Measurements from ENCODE around the gene CLEC20A. TPM values are rescaled to one million over a fixed set of nuclear protein-coding genes. Genes with fewer than 3 reads are reported as not detected.

The CLEC20A gene
- total RNA-seq, 4 donors from 2014 or later = not detected

GRCh38 chr1:178467837-178468236 lies 28.9 kb downstream of the CLEC20A start:
- intact Hi-C loops (cut with DNase I; ENCODE audit: low total_unique reads) = no loop called here
- no peaks in the 10 kb centered on the region for H3K36me3 ChIP-seq
- H3K27ac ChIP-seq = no peak overlapping the region

DNA sequence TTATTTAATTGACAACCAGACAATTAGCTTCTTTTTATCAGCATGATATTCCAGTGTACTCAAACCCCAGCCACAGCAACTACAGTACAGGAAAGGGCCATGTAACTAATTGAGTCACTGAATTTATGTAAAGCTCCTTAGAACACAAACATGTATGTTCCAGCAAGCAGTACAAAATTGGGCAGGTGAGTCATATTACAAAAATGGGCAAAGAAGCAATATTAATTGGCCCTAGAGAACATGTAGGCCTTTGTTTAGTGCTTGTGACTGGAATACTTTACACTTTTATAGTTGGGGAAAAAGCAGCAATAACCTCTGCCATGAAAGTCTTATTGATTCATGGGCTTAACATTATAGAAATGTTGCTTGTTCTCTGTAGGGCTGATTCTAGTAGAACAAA lies 31.8 kb downstream of the CLEC20A start:
- DNase-seq = no peak
- Histone ChIP-seq H3K27me3 (no peaks in the 10 kb centered on the region), H3K4me1 (no peaks in the 10 kb centered on the region), H3K36me3 (no peaks in the 10 kb centered on the region), H3K4me3 (no peak overlapping the region), H3K27ac (no peak overlapping the region), H3K9me3 (no peaks in the 10 kb centered on the region)
- TF ChIP-seq POLR2A (IDR thresholded peaks at IDR 0.05) (no peak), CTCF (IDR thresholded peaks at IDR 0.05) (no peak)
- intact Hi-C loops (cut with DNase I; ENCODE audit: low total_unique reads) = no loop called here

More at GRCh38 chr1:178467837-178468236, 28.9 kb downstream of the CLEC20A start:
- no peaks in the 10 kb centered on the region for H3K4me1 ChIP-seq
- DNase-seq = no peak
- H3K27me3 ChIP-seq = no peaks in the 10 kb centered on the region
- no peaks in the 10 kb centered on the region for H3K9me3 ChIP-seq
- no peak for TF ChIP-seq CTCF (IDR thresholded peaks at IDR 0.05)
- TF ChIP-seq POLR2A (IDR thresholded peaks at IDR 0.05) = no peak
- H3K4me3 ChIP-seq = no peak overlapping the region

GRCh38 chr1:178464566-178464965 lies 32.2 kb downstream of the CLEC20A start:
- intact Hi-C loops (cut with DNase I; ENCODE audit: low total_unique reads) = no loop called here

DNA sequence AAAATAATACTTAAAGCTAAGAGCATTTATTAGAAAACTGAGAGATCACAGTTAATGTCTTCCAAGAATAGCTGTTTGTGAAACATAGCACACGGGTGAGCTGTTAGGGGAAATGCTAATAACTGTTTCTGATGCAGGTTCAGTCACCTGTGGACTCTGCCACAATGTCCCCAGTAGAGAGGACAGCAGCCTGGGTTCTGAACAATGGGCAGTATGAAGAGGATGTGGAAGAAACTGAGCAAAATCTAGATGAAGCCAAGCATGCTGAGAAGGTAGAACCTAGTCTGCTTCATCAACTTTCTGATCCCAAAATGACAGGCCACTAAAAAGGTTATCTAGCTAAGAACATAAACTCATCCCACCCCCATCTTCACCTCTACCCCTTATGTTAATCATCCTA lies 32.6 kb downstream of the CLEC20A start:
- Histone ChIP-seq H3K27ac (no peak overlapping the region), H3K4me1 (no peaks in the 10 kb centered on the region), H3K4me3 (no peak overlapping the region), H3K27me3 (no peaks in the 10 kb centered on the region), H3K36me3 (no peaks in the 10 kb centered on the region), H3K9me3 (no peaks in the 10 kb centered on the region)
- intact Hi-C loops (cut with DNase I; ENCODE audit: low total_unique reads) = no loop called here
- no peak for DNase-seq
- TF ChIP-seq POLR2A (IDR thresholded peaks at IDR 0.05) = no peak
- no peak for TF ChIP-seq CTCF (IDR thresholded peaks at IDR 0.05)

More at GRCh38 chr1:178464566-178464965, 32.2 kb downstream of the CLEC20A start:
- H3K27me3 ChIP-seq = no peaks in the 10 kb centered on the region
- no peaks in the 10 kb centered on the region for H3K4me1 ChIP-seq
- no peak for DNase-seq
- no peaks in the 10 kb centered on the region for H3K9me3 ChIP-seq
- TF ChIP-seq CTCF (IDR thresholded peaks at IDR 0.05) (no peak), POLR2A (IDR thresholded peaks at IDR 0.05) (no peak)
- H3K27ac ChIP-seq = no peak overlapping the region
- H3K36me3 ChIP-seq = no peaks in the 10 kb centered on the region
- no peak overlapping the region for H3K4me3 ChIP-seq

- no peaks in the 10 kb centered on the region for H3K9me3 ChIP-seq
- H3K27ac ChIP-seq = no peak overlapping the region
- TF ChIP-seq POLR2A (IDR thresholded peaks at IDR 0.05) (no peak), CTCF (IDR thresholded peaks at IDR 0.05) (no peak)
- H3K27me3 ChIP-seq = no peaks in the 10 kb centered on the region
- DNase-seq = no peak
- H3K4me1 ChIP-seq = no peaks in the 10 kb centered on the region
- no peak overlapping the region for H3K4me3 ChIP-seq
- intact Hi-C loops (cut with DNase I; ENCODE audit: low total_unique reads) = no loop called here
- H3K36me3 ChIP-seq = no peaks in the 10 kb centered on the region
Observed at GRCh38 chr1:178461701-178462100, 35.1 kb downstream of the CLEC20A start.

Measured in uterus (tissue), 4 donors.